ENCODE results near the gene ARSA. TPM values are rescaled to one million over a fixed set of nuclear protein-coding genes. Genes with fewer than 3 reads are reported as not detected.

The ARSA gene
- total RNA-seq, 1 donor from 2014 or later, result 44.2 TPM

DNA sequence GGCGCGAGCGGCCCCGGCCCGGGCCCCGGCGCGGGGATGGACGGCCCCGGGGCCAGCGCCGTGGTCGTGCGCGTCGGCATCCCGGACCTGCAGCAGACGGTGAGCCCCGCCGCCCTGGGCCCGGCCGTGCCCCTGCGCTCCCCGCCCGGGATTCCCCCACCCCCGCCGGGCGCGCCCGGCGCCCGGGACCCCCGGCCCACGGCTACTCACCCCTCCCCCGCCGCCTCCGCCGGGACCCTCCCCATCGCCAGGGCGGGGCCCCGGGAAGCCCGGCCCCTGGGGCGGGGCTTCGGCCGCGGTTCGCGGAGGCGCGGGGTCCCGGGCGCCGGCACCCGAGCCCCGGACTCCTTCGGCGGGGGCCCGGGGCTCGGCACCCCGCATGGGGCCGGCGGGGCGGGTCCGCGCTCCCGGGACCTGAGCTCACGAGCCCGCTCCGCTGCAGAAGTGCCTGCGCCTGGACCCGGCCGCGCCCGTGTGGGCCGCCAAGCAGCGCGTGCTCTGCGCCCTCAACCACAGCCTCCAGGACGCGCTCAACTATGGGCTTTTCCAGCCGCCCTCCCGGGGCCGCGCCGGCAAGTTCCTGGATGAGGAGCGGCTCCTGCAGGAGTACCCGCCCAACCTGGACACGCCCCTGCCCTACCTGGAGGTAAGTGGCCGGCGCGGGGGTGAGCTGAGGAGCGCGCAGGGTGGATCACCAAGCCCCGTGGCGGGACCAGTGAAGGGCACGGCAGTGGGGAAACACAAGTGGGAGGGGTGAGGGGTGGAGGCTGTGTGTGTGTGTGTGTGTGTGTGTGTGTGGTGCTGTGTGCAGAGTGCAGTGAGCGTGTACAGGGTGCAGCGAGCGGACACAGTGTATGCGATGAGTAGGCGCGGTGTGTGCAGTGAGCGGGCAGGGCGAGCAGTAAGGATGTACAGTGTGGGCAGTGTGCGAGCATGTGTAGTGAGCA lies 46.9 kb upstream of the ARSA start:
- DNase-seq (ENCODE audit: extremely low spot score in 2 of 2), result peak in 1 of 2 donors; percentile 82
- peak overlapping the region; percentile 48 to 56 for H3K4me3 ChIP-seq
- H3K27ac ChIP-seq, result no peak overlapping the region
- peaks cover 6% of the 10 kb centered on the region for H3K27me3 ChIP-seq
- TF ChIP-seq POLR2AphosphoS5 (IDR thresholded peaks at IDR 0.05; ENCODE audit: insufficient read depth in 1 of 2, low read depth in 1 of 2) (no peak), POLR2A (IDR thresholded peaks at IDR 0.05) (no peak)
- TF ChIP-seq, protein P1, sequence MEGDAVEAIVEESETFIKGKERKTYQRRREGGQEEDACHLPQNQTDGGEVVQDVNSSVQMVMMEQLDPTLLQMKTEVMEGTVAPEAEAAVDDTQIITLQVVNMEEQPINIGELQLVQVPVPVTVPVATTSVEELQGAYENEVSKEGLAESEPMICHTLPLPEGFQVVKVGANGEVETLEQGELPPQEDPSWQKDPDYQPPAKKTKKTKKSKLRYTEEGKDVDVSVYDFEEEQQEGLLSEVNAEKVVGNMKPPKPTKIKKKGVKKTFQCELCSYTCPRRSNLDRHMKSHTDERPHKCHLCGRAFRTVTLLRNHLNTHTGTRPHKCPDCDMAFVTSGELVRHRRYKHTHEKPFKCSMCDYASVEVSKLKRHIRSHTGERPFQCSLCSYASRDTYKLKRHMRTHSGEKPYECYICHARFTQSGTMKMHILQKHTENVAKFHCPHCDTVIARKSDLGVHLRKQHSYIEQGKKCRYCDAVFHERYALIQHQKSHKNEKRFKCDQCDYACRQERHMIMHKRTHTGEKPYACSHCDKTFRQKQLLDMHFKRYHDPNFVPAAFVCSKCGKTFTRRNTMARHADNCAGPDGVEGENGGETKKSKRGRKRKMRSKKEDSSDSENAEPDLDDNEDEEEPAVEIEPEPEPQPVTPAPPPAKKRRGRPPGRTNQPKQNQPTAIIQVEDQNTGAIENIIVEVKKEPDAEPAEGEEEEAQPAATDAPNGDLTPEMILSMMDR (IDR thresholded peaks at IDR 0.05), result no peak
- peaks cover 18% of the 10 kb centered on the region for H3K4me1 ChIP-seq
- no peaks in the 10 kb centered on the region for H3K36me3 ChIP-seq
- intact Hi-C loops (cut with DNase I), result no loop called here
- no peaks in the 10 kb centered on the region for H3K9me3 ChIP-seq

GRCh38 chr22:50674130-50674500 lies 46.2 kb upstream of the ARSA start:
- Histone ChIP-seq H3K4me3 (peak overlapping the region; percentile 37 to 47), H3K9me3 (no peaks in the 10 kb centered on the region), H3K27me3 (peaks cover 6% of the 10 kb centered on the region), H3K27ac (no peak overlapping the region), H3K36me3 (no peaks in the 10 kb centered on the region), H3K4me1 (peaks cover 18% of the 10 kb centered on the region)
- TF ChIP-seq POLR2A (IDR thresholded peaks at IDR 0.05), result no peak
- TF ChIP-seq, protein P1 (IDR thresholded peaks at IDR 0.05), result no peak
- TF ChIP-seq POLR2AphosphoS5 (IDR thresholded peaks at IDR 0.05; ENCODE audit: insufficient read depth in 1 of 2, low read depth in 1 of 2), result no peak
- no peak for DNase-seq (ENCODE audit: extremely low spot score in 2 of 2)
- intact Hi-C loops (cut with DNase I), result no loop called here

GRCh38 chr22:50673231-50674129 lies 45.5 kb upstream of the ARSA start:
- H3K4me1 ChIP-seq, result peaks cover 18% of the 10 kb centered on the region
- TF ChIP-seq, protein P1 (IDR thresholded peaks at IDR 0.05), result no peak
- TF ChIP-seq POLR2A (IDR thresholded peaks at IDR 0.05), result no peak
- TF ChIP-seq POLR2AphosphoS5 (IDR thresholded peaks at IDR 0.05; ENCODE audit: insufficient read depth in 1 of 2, low read depth in 1 of 2), result no peak
- no peaks in the 10 kb centered on the region for H3K9me3 ChIP-seq
- H3K27ac ChIP-seq, result no peak overlapping the region
- DNase-seq (ENCODE audit: extremely low spot score in 2 of 2), result no peak
- peaks cover 6% of the 10 kb centered on the region for H3K27me3 ChIP-seq
- intact Hi-C loops (cut with DNase I), result no loop called here
- no peaks in the 10 kb centered on the region for H3K36me3 ChIP-seq
- H3K4me3 ChIP-seq, result peak overlapping the region; percentile 37 to 47

DNA sequence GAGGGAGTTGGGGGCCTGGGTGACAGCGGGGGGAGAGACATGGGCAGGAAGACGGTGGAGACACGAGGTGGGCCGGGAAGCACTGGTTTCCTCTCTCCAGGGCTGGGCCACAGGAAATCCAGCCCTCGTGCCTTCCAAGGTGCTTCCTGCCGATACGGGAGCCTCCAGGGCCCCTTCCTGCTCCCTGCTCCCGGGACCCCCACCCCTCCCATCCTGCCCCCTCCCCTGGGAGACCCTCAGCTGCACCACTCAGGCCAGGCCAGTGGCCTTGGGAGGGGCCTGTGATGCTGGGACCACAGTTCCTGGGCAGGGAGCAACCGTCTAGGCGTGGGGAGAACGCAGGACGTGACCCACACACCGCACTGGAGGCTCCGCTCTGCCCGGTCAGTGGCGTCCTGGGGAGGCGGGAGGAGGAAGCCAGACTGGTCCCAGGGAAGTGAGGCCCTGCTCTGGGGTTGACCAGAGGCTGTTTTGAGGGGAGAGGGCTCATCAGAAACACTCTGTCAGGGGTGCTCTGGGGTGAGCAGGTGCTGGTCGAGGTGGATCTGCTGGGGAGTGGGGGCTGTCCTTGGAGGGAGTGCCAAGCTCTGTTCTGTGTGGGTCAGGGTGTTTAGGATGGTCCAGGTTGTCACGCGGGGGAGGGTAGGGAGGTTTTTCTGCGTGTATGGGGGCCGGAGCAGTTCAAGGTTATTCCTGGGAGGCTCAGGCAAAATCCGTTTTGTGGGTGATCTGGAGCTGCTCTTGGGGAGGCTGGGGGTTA lies 44.7 kb upstream of the ARSA start, which contains the start of gene SHANK3:
SHANK3 (plus strand) TSS at position 353 of the 760 bp plus-strand sequence.
- no peaks in the 10 kb centered on the region for H3K36me3 ChIP-seq
- peaks cover 6% of the 10 kb centered on the region for H3K27me3 ChIP-seq
- no peak for DNase-seq (ENCODE audit: extremely low spot score in 2 of 2)
- peak within 1 kb of the TSS; percentile 37 to 47 for H3K4me3 ChIP-seq
- TF ChIP-seq POLR2AphosphoS5 (IDR thresholded peaks at IDR 0.05; ENCODE audit: insufficient read depth in 1 of 2, low read depth in 1 of 2), result peak in 1 of 2 donors; percentile 60
- TF ChIP-seq, protein P1 (IDR thresholded peaks at IDR 0.05), result no peak
- intact Hi-C loops (cut with DNase I), result no loop called here
- H3K4me1 ChIP-seq, result peaks cover 18% of the 10 kb centered on the region
- no peak within 1 kb of the TSS for H3K27ac ChIP-seq
- H3K9me3 ChIP-seq, result no peaks in the 10 kb centered on the region
